B cell (primary cell): ENCODE data around the gene TMEM53. TPM values are rescaled to one million over a fixed set of nuclear protein-coding genes. Genes with fewer than 3 reads are reported as not detected.

Source experiments
- ATAC-seq: fragments of 200-7000 bp; cut with Tn5 transposase; one replicate; pipeline ENCODE4 v1.10.0; 2021; ENCODE audit warnings: low read depth, mild to moderate bottlenecking, moderate number of reproducible peaks, moderate library complexity
- CTCF ChIA-PET: fragments of 350-600 bp; sonication (Branson Sonifier 250); formaldehyde crosslinking; loops from one replicate; lab custom pipeline; 2021; ENCODE audit warnings: antibody characterized with exemption, inconsistent platforms; lab: Charles Lee
- POLR2A ChIA-PET: fragments of 350-600 bp; sonication (Branson Sonifier 250); formaldehyde crosslinking; loops from one replicate; lab custom pipeline; 2021; ENCODE audit warnings: antibody characterized with exemption; lab: Charles Lee
- DNase-seq: peaks from one replicate; pipeline ENCODE4 v3.0.0; 2013
- H2AFZ ChIP-seq: 2 replicates; pipeline ENCODE4 v1.6.1; 2012; ENCODE audit warnings: mild to moderate bottlenecking, low read depth, low read length; ENCODE audit not compliant: insufficient read depth, poor library complexity, severe bottlenecking
- H3K27ac ChIP-seq, 2 donors: 1 replicate in 1 of 2; 2 replicates in 1 of 2; pipeline ENCODE4 v1.5.1; 2012 to 2013; ENCODE audit warnings: low read length in 2 of 2, mild to moderate bottlenecking in 2 of 2, moderate library complexity in 1 of 2
- H3K27me3 ChIP-seq, 4 experiments: fragments of 200-600 bp in 1 of 4; sonication (generic) in 1 of 4; replicated peaks in 1 of 4; 1 replicate in 2 of 4; 2 replicates in 2 of 4; pipeline versions ENCODE4 v1.6.1 to v1.7.0; 2013 to 2016; ENCODE audit warnings: low read length in 3 of 4, mild to moderate bottlenecking in 2 of 4, mixed read lengths in 1 of 4, moderate library complexity in 1 of 4; ENCODE audit not compliant: insufficient read depth in 4 of 4, control insufficient read depth in 3 of 4; ENCODE audit errors: control extremely low read depth in 1 of 4
- H3K36me3 ChIP-seq, 2 experiments: replicated peaks in 1 of 2; 1 replicate in 1 of 2; 2 replicates in 1 of 2; pipeline versions ENCODE4 v1.6.1 to v1.7.1; 2013; ENCODE audit warnings: low read length in 1 of 2; ENCODE audit not compliant: insufficient read depth in 2 of 2, control insufficient read depth in 1 of 2; ENCODE audit errors: control extremely low read depth in 1 of 2, extremely low read depth in 1 of 2
- H3K4me1 ChIP-seq, 2 donors: fragments of 200-600 bp in 1 of 2; sonication (generic) in 1 of 2; 1 replicate in 1 of 2; 2 replicates in 1 of 2; pipeline versions ENCODE4 v1.5.1 to v1.6.1; 2013 to 2017; ENCODE audit warnings: low read length in 2 of 2; ENCODE audit not compliant: control insufficient read depth in 2 of 2, insufficient read depth in 2 of 2
- H3K4me2 ChIP-seq: replicated peaks from 2 replicates; pipeline ENCODE3; 2012; ENCODE audit warnings: mild to moderate bottlenecking, low read depth, low read length; ENCODE audit not compliant: poor library complexity, severe bottlenecking
- H3K4me3 ChIP-seq, 5 experiments: fragments of 200-600 bp in 1 of 5; sonication (generic) in 1 of 5; 1 replicate in 3 of 5; 2 replicates in 2 of 5; pipeline versions ENCODE4 v1.5.1 to v1.7.0; 2011 to 2016; ENCODE audit warnings: low read length in 4 of 5, mild to moderate bottlenecking in 4 of 5, low read depth in 2 of 5, control low read depth in 1 of 5, moderate library complexity in 1 of 5; ENCODE audit not compliant: insufficient read depth in 1 of 5; ENCODE audit errors: control extremely low read depth in 1 of 5, extremely low read depth in 1 of 5
- H3K79me2 ChIP-seq: fragments of 200-600 bp; sonication (generic); one replicate; pipeline ENCODE4 v1.6.0; 2016; ENCODE audit warnings: low read length; ENCODE audit not compliant: control insufficient read depth, insufficient read depth
- H3K9ac ChIP-seq: fragments of 200-600 bp; sonication (generic); 2 replicates; pipeline ENCODE4 v1.6.1; 2017; ENCODE audit warnings: mild to moderate bottlenecking, low read length, moderate library complexity
- H3K9me3 ChIP-seq, 3 donors: one replicate each; pipeline versions ENCODE4 v1.6.1 to v1.7.1; 2013; ENCODE audit warnings: low read length in 2 of 3; ENCODE audit not compliant: control insufficient read depth in 2 of 3, insufficient read depth in 1 of 3; ENCODE audit errors: control extremely low read depth in 1 of 3
- H4K20me1 ChIP-seq: 2 replicates; pipeline ENCODE4 v1.6.0; 2012; ENCODE audit warnings: mild to moderate bottlenecking, low read length; ENCODE audit not compliant: insufficient read depth, control insufficient read depth, poor library complexity, severe bottlenecking
- H3K27ac Mint-ChIP-seq: one replicate; pipeline ENCODE4 v1.8.0; 2021; ENCODE audit warnings: mixed read lengths
- H3K27me3 Mint-ChIP-seq: one replicate; pipeline ENCODE4 v1.8.0; 2021; ENCODE audit warnings: mixed read lengths
- H3K4me1 Mint-ChIP-seq: one replicate; pipeline ENCODE4 v1.8.0; 2021; ENCODE audit warnings: mixed read lengths
- H3K4me3 Mint-ChIP-seq: one replicate; pipeline ENCODE4 v1.8.0; 2021; ENCODE audit warnings: mixed read lengths
- H3K9me3 Mint-ChIP-seq: one replicate; pipeline ENCODE4 v1.8.0; 2022; ENCODE audit warnings: mixed read lengths; ENCODE audit not compliant: insufficient read depth
- CTCF ChIP-seq: fragments of 200-600 bp; IDR thresholded peaks from one replicate; pipeline ENCODE4 v1.8.0; 2022; ENCODE audit warnings: antibody characterized with exemption, mild to moderate bottlenecking
- EZH2 ChIP-seq: IDR thresholded peaks from 2 replicates; pipeline ENCODE4 v1.6.1; 2012; ENCODE audit warnings: borderline replicate concordance, low read depth, mild to moderate bottlenecking, moderate library complexity, low read length; ENCODE audit not compliant: insufficient read depth, poor library complexity, severe bottlenecking
- WGBS: methylation state at CpG from one replicate; pipeline ENCODE4 v1.1.5; 2013; ENCODE audit warnings: missing lambda C conversion rate; ENCODE audit not compliant: insufficient coverage; 5-methylcytosine and 5-hydroxymethylcytosine counted together
- intact Hi-C: fragments of 100-400 bp; cut with micrococcal nuclease; formaldehyde crosslinking; loops from one replicate; pipeline ENCODE4 v1.10.0; 2022
- polyA plus RNA-seq: library from polyadenylated mRNA; depleted of rRNA; stranded (reverse); fragments of >200 nt; gene quantifications from 2 replicates; pipeline ENCODE4 v1.2.3, GENCODE V29; 2012
- total RNA-seq, 2 donors: library from RNA; stranded (reverse); fragments of 120-200 nt in 1 of 2; gene quantifications; 1 replicate in 1 of 2; 2 replicates in 1 of 2; pipeline versions ENCODE4 v1.2.3 to v1.2.4, GENCODE V29; 2013 to 2022

Gene TMEM53
- total and polyA plus RNA-seq, 2 donors (not counting 1 experiment from before 2014, with no cell fraction given) = 6.5 to 6.8 TPM

GRCh38 chr1:44631333-44631646, 43.0 kb downstream of the TMEM53 start:
- H3K27ac ChIP-seq = peak overlapping the region; percentile 89 to 91
- Mint-ChIP-seq H3K27me3 (no peaks in the 10 kb centered on the region), H3K4me3 (peak overlapping the region; percentile 96), H3K4me1 (peaks cover 43% of the 10 kb centered on the region), H3K9me3 (no peaks in the 10 kb centered on the region), H3K27ac (peak overlapping the region; percentile 99)
- peaks cover 14% of the 10 kb centered on the region for H3K79me2 ChIP-seq
- intact Hi-C loops = loop anchor here (1.0 to 5.0 kb wide), 3 partner anchors 43 to 1056 kb away; partner anchors contain the start of genes ARMH1, GPBP1L1, HECTD3 and TMEM53
- H3K9me3 ChIP-seq = peaks cover 0 to 4% (median 0%) of the 10 kb centered on the region in 3 donors
- POLR2A ChIA-PET = interaction anchor here (0.6 to 2.0 kb wide), 7 partner anchors 12 to 672 kb away, joined by 3 to 16 read pairs (median 5); partner anchors contain the start of genes ARMH1, HECTD3 and TMEM53
- H3K4me1 ChIP-seq = peaks cover 18 to 23% of the 10 kb centered on the region in 2 donors
- CTCF ChIA-PET = interaction anchor here (0.9 to 2.4 kb wide), 2 partner anchors 21 to 43 kb away, joined by 4 to 12 read pairs; partner anchors contain the start of genes ARMH1 and TMEM53
- H3K4me2 ChIP-seq = peak overlapping the region; percentile 82
- H2AFZ ChIP-seq = peak overlapping the region; percentile 97
- ATAC-seq (peak; percentile 0), DNase-seq (no peak)
- WGBS = 30% methylated on average over 8 of the region's 8 CpGs
- H3K36me3 ChIP-seq = peaks cover 0 to 38% of the 10 kb centered on the region in 2 experiments
- H3K9ac ChIP-seq = peak overlapping the region; percentile 74
- TF ChIP-seq EZH2 = no peak
- no peak for TF ChIP-seq CTCF
- peaks cover 29% of the 10 kb centered on the region for H4K20me1 ChIP-seq
- peak overlapping the region; percentile 53 to 76 (median 69) for H3K4me3 ChIP-seq
- no peaks in the 10 kb centered on the region for H3K27me3 ChIP-seq

- no peaks in the 10 kb centered on the region for H3K9me3 Mint-ChIP-seq
- ChIA-PET CTCF (interaction anchor here (1.1 kb wide), 2 partner anchors 21 to 45 kb away, joined by 4 read pairs; partner anchors contain the start of genes ARMH1 and TMEM53), POLR2A (interaction anchor here (0.5 kb wide), 1 partner anchor 34 kb away, joined by 3 read pairs; no protein-coding TSS in a partner anchor)
- H3K9me3 ChIP-seq = peaks cover 0 to 4% (median 0%) of the 10 kb centered on the region in 3 donors
- H3K36me3 ChIP-seq = peaks cover 0 to 26% of the 10 kb centered on the region in 2 experiments
- peaks cover 10% of the 10 kb centered on the region for H3K79me2 ChIP-seq
- peak overlapping the region; percentile 99 for H3K27ac Mint-ChIP-seq
- H3K4me2 ChIP-seq = no peak overlapping the region
- H3K4me1 Mint-ChIP-seq = peaks cover 41% of the 10 kb centered on the region
- no peak for ATAC-seq
- H3K4me3 Mint-ChIP-seq = peak overlapping the region; percentile 96
- H3K4me3 ChIP-seq = no peak overlapping the region
- H3K27ac ChIP-seq = no peak overlapping the region
- intact Hi-C loops = loop anchor here (5.0 kb wide), 2 partner anchors 382 to 1057 kb away; partner anchors contain the start of genes GPBP1L1, HECTD3, TMEM69 and UROD
- no peak for DNase-seq
- peak overlapping the region; percentile 97 for H2AFZ ChIP-seq
- H3K9ac ChIP-seq = no peak overlapping the region
- H3K27me3 Mint-ChIP-seq = no peaks in the 10 kb centered on the region
- WGBS = no CpG with 5 or more reads among the region's 2 CpGs
- H3K27me3 ChIP-seq = no peaks in the 10 kb centered on the region
- H4K20me1 ChIP-seq = peaks cover 17% of the 10 kb centered on the region
- TF ChIP-seq EZH2 (no peak), CTCF (no peak)
- H3K4me1 ChIP-seq = peaks cover 18 to 23% of the 10 kb centered on the region in 2 donors
These were observed 44.2 kb downstream of the TMEM53 start for GRCh38 chr1:44630116-44630515.
